NCI-H1048 (cell line): ENCODE measurements around the gene LRRC4C.
"Not testable (repeated sequence)": the region's sequence is repeated elsewhere in the genome, so short reads cannot be mapped to it uniquely, and the experiment has no call there.

Experiments used
- DNase-seq: peaks from one replicate; lab custom pipeline; 2025; lab: John Stamatoyannopoulos, UW

LRRC4C gene

GRCh38 chr11:40230821-40231220 is 1228.6 kb downstream of the LRRC4C start:
- DNase-seq, result no peak

GRCh38 chr11:40228662-40229061 is 1230.8 kb downstream of the LRRC4C start:
- no peak for DNase-seq

GRCh38 chr11:40227730-40228129 is 1231.7 kb downstream of the LRRC4C start:
- no peak for DNase-seq

GRCh38 chr11:40226654-40227053 is 1232.8 kb downstream of the LRRC4C start:
- no peak for DNase-seq

GRCh38 chr11:40223596-40224330 is 1235.7 kb downstream of the LRRC4C start:
- no peak for DNase-seq

GRCh38 chr11:40219401-40219800 is 1240.1 kb downstream of the LRRC4C start:
- DNase-seq, result no peak

GRCh38 chr11:40215556-40215955 is 1243.9 kb downstream of the LRRC4C start:
- DNase-seq, result no peak

GRCh38 chr11:40207416-40207815 is 1252.0 kb downstream of the LRRC4C start:
- no peak for DNase-seq

- DNase-seq, result no peak
Measured at GRCh38 chr11:40204228-40204627, 1255.2 kb downstream of the LRRC4C start.

- DNase-seq, result no peak
Measured at GRCh38 chr11:40203606-40204005, 1255.8 kb downstream of the LRRC4C start.

- no peak for DNase-seq
Measured at GRCh38 chr11:40202589-40203270, 1256.7 kb downstream of the LRRC4C start.

GRCh38 chr11:40192590-40192989 is 1266.9 kb downstream of the LRRC4C start:
- not testable (repeated sequence) for DNase-seq

- DNase-seq, result no peak
Measured at GRCh38 chr11:40190294-40190693, 1269.2 kb downstream of the LRRC4C start.

GRCh38 chr11:40188848-40189247 is 1270.6 kb downstream of the LRRC4C start:
- DNase-seq, result no peak

- DNase-seq, result no peak
Measured at GRCh38 chr11:40187295-40187694, 1272.2 kb downstream of the LRRC4C start.

- no peak for DNase-seq
Measured at GRCh38 chr11:40186437-40187263, 1272.8 kb downstream of the LRRC4C start.

- DNase-seq, result no peak
Measured at GRCh38 chr11:40185793-40186192, 1273.7 kb downstream of the LRRC4C start.

- no peak for DNase-seq
Measured at GRCh38 chr11:40183073-40184064, 1276.1 kb downstream of the LRRC4C start.

- no peak for DNase-seq
Measured at GRCh38 chr11:40179541-40179940, 1279.9 kb downstream of the LRRC4C start.

GRCh38 chr11:40178470-40178869 is 1281.0 kb downstream of the LRRC4C start:
- no peak for DNase-seq

GRCh38 chr11:40175980-40176379 is 1283.5 kb downstream of the LRRC4C start:
- no peak for DNase-seq
